ENCODE results near the gene COL6A2. TPM values are rescaled to one million over a fixed set of nuclear protein-coding genes. Genes with fewer than 3 reads are reported as not detected.

COL6A2 gene
- total and polyA plus RNA-seq, 2 of the 13 experiments (the other 11 are each of a cell fraction or from before 2014, with no cell fraction given): 0.07 to 0.41 TPM

- TF ChIP-seq IRF1 (CRISPR knock-in tag; IDR thresholded peaks at IDR 0.05; ENCODE audit: low read depth) (no peak), ZNF136 (CRISPR knock-in tag; IDR thresholded peaks at IDR 0.05; ENCODE audit: low read depth) (peak; percentile 42; the same call in 1 of the 2 replicates), FOSL1 (CRISPR knock-in tag; IDR thresholded peaks at IDR 0.05; ENCODE audit: borderline replicate concordance) (no peak), AGO2 (optimal IDR thresholded peaks at IDR 0.05; ENCODE audit: low read depth, low read length) (peak; percentile 22), ZBTB7B (CRISPR knock-in tag; IDR thresholded peaks at IDR 0.05) (peak; percentile 74; the same call in 1 of the 2 replicates), ZNF800 (CRISPR knock-in tag; IDR thresholded peaks at IDR 0.05) (peak; percentile 49; the same call in 1 of the 2 replicates), MNT (IDR thresholded peaks at IDR 0.05) (peak; percentile 16; the same call in 1 of the 2 replicates), SMAD3 (CRISPR knock-in tag; IDR thresholded peaks at IDR 0.05) (no peak), MTERF4 (CRISPR knock-in tag; IDR thresholded peaks at IDR 0.05) (peak; percentile 73; the same call in 1 of the 2 replicates), ZNF607 (CRISPR knock-in tag; IDR thresholded peaks at IDR 0.05; ENCODE audit: borderline replicate concordance) (no peak), ZNF234 (CRISPR knock-in tag; conservative IDR thresholded peaks at IDR 0.05) (no peak), SPEN (CRISPR knock-in tag; IDR thresholded peaks at IDR 0.05; ENCODE audit: low read depth) (peak; percentile 41), SRF (IDR thresholded peaks at IDR 0.05; ENCODE audit: low read depth, low read length) (no peak), SMC3 (IDR thresholded peaks at IDR 0.05; ENCODE audit: low read length) (peak; percentile 10; the same call in 1 of the 2 replicates), ZNF143 (CRISPR knock-in tag; IDR thresholded peaks at IDR 0.05) (no peak), TFDP2 (CRISPR knock-in tag; IDR thresholded peaks at IDR 0.05) (peak; percentile 25; the same call in 1 of the 2 replicates), ZNF879 (CRISPR knock-in tag; IDR thresholded peaks at IDR 0.05) (no peak; the same call in 1 of the 2 replicates)
Measured at GRCh38 chr21:46153247-46154154, 55.6 kb downstream of the COL6A2 start (continued).
